Astrocyte of the spinal cord (primary cell): ENCODE measurements around the gene ZNF565.
A peak's percentile ranks its signal among the peaks of the same experiment; 100 is the strongest.

Source experiments
- DNase-seq: peaks from one replicate; pipeline ENCODE4 v3.0.0; 2011; ENCODE audit warnings: low read depth, low spot score
- H3K4me3 ChIP-seq: 2 replicates; pipeline ENCODE4 v1.5.1; 2011; ENCODE audit warnings: low read depth, mild to moderate bottlenecking, low read length, moderate library complexity
- in situ Hi-C: cut with HindIII; loops from 2 replicates; pipeline ENCODE4 v1.10.0; 2017; ENCODE audit warnings: low sequenced_read_pairs
- TF ChIP-seq, protein P1 (sequence below): IDR thresholded peaks from 2 replicates; pipeline ENCODE4 v1.5.1; 2012; ENCODE audit warnings: low read depth, mild to moderate bottlenecking, low read length, inconsistent platforms

The ZNF565 gene

DNA sequence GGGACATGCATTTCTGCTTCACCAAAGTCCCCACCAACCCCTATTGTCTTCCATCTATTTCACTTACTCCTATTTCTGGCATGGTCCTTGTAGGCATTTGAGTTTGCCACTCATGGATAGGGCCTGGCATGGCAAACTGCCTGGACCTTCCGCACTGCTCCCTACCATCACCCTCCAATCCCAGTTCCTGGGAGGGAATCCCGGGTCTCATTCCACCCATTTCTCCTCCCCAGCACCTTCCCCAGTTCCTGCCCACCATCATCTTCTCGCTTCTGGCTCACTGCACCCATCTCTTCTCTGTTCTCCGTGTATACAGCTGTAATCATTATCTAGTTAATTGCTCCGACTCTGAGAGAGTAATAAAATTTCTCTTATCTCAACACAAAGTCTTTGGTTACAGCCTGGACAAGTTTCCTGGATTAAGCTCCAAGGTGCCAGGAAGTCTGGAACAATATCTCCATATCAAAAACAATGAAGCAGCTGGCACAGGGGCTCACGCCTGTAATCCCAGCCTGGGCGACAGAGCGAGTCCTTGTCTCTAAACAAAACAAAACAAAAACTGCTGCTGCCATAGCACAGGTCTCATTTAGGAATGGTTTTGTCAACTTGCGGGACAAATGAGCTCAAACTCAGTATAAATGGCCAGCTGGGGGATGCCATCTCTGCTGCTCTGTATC is 45.2 kb downstream of the ZNF565 start:
- in situ Hi-C loops, result no loop called here
- no peak for DNase-seq
- no peak overlapping the region for H3K4me3 ChIP-seq
- TF ChIP-seq, protein P1, sequence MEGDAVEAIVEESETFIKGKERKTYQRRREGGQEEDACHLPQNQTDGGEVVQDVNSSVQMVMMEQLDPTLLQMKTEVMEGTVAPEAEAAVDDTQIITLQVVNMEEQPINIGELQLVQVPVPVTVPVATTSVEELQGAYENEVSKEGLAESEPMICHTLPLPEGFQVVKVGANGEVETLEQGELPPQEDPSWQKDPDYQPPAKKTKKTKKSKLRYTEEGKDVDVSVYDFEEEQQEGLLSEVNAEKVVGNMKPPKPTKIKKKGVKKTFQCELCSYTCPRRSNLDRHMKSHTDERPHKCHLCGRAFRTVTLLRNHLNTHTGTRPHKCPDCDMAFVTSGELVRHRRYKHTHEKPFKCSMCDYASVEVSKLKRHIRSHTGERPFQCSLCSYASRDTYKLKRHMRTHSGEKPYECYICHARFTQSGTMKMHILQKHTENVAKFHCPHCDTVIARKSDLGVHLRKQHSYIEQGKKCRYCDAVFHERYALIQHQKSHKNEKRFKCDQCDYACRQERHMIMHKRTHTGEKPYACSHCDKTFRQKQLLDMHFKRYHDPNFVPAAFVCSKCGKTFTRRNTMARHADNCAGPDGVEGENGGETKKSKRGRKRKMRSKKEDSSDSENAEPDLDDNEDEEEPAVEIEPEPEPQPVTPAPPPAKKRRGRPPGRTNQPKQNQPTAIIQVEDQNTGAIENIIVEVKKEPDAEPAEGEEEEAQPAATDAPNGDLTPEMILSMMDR, result no peak

DNA sequence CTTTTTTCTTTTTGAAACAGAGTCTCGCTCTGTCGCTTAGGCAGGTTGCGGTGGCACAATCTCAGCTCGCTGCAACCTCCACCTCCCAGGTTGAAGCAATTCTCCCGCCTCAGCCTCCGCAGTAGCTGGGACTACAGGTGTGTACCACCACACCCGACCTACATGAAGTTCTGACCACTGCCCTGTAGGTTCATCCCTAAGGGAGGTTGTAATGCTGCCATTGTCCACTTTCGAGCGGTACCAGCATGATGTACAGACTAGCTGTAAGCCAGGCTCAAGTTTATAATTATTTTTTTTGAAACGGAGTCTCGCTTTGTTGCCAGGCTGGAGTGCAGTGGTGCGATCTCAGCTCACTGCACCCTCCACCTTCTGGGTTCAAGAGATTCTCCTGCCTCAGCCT is 50.7 kb downstream of the ZNF565 start:
- no peak overlapping the region for H3K4me3 ChIP-seq
- TF ChIP-seq, protein P1, result no peak
- in situ Hi-C loops, result no loop called here
- no peak for DNase-seq

DNA sequence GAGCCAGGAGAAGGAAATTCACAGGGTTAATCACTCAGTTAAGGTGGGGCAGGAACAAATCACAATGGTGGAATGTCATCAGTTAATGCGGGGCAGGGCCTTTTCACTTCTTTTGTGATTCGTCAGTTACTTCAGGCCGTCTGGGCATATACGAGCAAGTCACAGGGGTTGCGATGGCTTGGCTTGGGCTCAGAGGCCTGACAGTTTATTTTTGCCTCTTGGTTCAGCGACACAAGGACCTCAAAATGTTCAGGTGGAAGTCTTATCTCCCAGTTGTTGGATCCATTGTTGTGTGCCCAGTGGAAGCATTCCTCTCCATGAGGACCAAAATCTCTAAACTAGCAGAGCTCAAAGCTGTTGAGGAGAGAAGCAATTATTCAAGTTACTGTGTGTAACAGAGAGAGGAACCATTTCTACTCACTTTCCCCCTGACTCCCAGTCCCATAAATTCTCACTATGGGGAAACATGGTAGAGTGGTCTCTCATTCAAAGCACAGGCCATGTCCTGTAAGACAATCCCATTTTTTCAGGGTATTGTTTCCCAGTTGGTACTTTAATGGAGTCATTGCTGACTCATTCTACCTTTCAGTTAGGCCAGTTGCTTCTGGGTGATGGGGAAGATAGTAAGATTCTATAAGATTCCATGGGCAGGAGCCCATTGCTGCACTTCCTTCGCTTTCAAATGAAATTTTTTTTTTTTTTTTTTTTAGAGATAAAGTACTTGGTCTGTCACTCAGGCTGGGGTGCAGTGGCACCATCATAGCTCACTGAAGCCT is 53.5 kb downstream of the ZNF565 start:
- in situ Hi-C loops, result no loop called here
- TF ChIP-seq, protein P1, result no peak
- H3K4me3 ChIP-seq, result no peak overlapping the region
- no peak for DNase-seq

DNA sequence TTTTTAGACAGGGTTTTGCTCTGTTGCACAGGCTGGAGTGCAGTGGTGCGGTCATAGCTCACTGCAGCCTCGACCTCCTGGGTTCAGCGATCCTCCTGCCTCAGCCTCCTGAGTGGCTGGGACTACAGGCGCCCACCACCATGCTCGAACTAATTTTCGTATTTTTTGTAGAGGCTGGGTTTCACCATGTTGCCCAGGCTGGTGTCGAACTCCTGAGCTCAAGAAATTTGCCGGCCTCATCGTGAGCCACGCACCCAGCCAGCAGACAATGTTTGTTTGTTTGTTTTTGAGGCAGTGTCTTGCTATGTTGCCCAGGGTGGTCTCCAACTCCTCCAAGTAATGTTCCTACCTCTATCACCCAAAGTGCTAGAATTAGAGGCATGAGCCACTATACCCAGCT is 61.3 kb downstream of the ZNF565 start:
- H3K4me3 ChIP-seq, result no peak overlapping the region
- TF ChIP-seq, protein P1, result no peak
- in situ Hi-C loops, result no loop called here
- DNase-seq, result no peak

DNA sequence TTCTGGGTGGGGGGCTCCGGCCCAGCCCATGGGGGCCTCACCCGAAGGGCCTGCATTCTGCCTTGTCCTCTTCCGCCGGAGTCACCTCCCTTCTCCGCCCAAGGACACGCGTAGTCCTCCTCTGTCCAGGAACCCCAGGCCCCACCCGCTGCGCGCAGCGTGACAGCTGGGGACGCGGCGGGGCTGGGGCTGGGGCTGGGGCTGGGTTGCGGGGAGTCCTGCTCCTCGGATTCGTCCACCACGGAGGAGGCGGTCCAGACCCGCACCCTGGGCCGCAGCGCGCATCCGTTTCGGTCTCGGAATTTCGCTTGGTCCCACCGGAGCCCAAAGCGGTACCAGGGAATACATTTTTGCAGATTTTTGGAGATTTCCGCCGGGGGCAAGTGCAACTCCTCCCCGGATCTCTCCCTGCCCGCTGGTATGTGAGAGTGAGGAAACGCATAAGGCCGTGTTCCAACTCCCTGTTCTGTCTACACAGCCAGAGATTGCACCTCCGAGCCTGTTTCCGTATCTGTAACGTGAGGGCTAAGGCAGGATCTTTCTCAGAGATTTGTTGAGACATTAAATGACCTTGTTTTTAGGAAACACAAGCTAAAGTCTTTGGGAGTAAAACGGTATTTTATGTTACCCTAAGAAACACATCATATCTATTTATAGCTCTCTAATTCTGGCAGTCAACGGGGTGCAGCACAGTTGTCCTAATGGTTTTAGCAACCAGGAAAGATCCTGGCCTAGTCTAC is 61.9 kb downstream of the ZNF565 start, which contains the start of gene COX7A1:
Gene COX7A1 (minus strand): TSS at position 96 of the 740 bp plus-strand sequence. CDS start 40 bp downstream, at position 56.
- H3K4me3 ChIP-seq, result peak within 1 kb of the TSS; percentile 26
- DNase-seq, result peak; percentile 18
- in situ Hi-C loops, result no loop called here
- TF ChIP-seq, protein P1, result no peak

DNA sequence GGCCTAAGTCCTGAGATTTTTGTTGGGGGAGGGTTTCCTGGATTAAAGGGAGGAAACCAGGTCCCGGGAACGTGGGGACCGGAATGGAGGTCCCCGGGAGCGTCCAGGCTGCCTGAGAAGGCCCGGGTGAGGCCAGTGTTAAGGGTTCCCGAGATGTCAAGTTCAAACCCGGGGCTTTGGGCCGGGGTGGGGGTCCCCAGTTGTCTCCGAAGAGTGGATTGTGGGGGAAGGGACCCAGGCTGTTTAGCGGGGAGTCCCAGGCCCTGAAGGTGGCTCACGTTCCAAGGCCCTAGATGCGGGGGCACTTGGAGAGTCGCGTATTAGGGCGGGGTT is 62.5 kb downstream of the ZNF565 start:
- in situ Hi-C loops, result no loop called here
- DNase-seq, result no peak
- H3K4me3 ChIP-seq, result peak overlapping the region; percentile 26
- TF ChIP-seq, protein P1, result no peak
